Muscle layer of colon (tissue), 2 donors: ENCODE data around the gene FBLN7.

ENCODE experiments used
- H3K27ac ChIP-seq: one replicate; pipeline ENCODE4 v1.7.0; 2013; ENCODE audit warnings: low read depth, mild to moderate bottlenecking, low read length, moderate library complexity
- H3K27me3 ChIP-seq, 2 donors: one replicate each; pipeline ENCODE4 v1.7.0; 2013; ENCODE audit warnings: low read length in 2 of 2, mild to moderate bottlenecking in 2 of 2; ENCODE audit not compliant: insufficient read depth in 2 of 2, control insufficient read depth in 1 of 2
- H3K36me3 ChIP-seq: one replicate; pipeline ENCODE4 v1.7.0; 2013; ENCODE audit warnings: mild to moderate bottlenecking, low read length; ENCODE audit not compliant: insufficient read depth
- H3K4me1 ChIP-seq: one replicate; pipeline ENCODE4 v1.7.0; 2013; ENCODE audit warnings: mild to moderate bottlenecking, low read length; ENCODE audit not compliant: insufficient read depth
- H3K4me3 ChIP-seq, 2 donors: one replicate each; pipeline ENCODE4 v1.7.0; 2013; ENCODE audit warnings: low read length in 2 of 2, low read depth in 1 of 2, mild to moderate bottlenecking in 1 of 2, moderate library complexity in 1 of 2
- H3K9ac ChIP-seq: one replicate; pipeline ENCODE4 v1.7.0; 2013; ENCODE audit warnings: low read length
- H3K9me3 ChIP-seq: one replicate; pipeline ENCODE4 v1.7.0; 2013; ENCODE audit warnings: mild to moderate bottlenecking, low read length
- donor health status: abdominal sarcoma.
- donor health status: Adenocarcinoma of cecum.

The FBLN7 gene

DNA sequence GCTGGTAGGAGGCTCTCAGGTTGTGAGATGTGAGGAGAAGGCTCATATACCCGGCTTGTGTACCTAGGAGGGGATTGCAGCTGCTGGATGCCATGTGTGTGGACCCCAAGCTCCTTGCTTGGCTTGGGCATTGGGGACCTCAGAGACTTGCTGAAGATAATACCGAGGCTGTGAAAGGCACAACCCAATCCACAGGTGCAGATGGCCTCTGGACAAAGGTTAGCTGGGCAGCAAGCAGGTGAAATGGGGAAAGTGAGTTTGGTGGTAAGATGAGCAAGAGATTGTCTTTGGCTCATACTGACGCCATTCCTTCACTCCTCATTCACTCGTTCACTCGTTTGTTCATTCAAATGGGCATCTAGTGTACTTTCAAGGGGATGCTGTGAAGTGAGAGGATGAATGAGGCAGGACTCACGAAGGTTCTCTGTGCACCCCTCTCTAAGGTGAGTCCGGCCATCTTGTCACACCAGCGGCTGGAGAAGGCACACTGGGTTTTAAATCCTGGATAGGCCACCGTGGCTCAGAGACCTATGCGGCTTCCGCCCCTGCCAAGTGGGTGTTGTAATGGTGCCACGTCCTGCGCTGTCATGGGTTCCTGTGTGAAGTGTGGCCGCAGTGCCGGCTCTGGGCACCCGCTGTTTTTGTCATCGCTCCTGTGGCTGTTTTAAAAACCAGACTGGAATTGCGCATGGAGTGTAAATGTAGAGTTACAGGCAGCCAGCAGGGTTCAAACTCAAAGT, 13.7 kb downstream of the FBLN7 start:
- Histone ChIP-seq H3K27ac (no peak overlapping the region), H3K36me3 (no peaks in the 10 kb centered on the region), H3K4me1 (peaks cover 9% of the 10 kb centered on the region), H3K4me3 (no peak overlapping the region), H3K9me3 (no peaks in the 10 kb centered on the region), H3K9ac (no peak overlapping the region), H3K27me3 (no peaks in the 10 kb centered on the region)

DNA sequence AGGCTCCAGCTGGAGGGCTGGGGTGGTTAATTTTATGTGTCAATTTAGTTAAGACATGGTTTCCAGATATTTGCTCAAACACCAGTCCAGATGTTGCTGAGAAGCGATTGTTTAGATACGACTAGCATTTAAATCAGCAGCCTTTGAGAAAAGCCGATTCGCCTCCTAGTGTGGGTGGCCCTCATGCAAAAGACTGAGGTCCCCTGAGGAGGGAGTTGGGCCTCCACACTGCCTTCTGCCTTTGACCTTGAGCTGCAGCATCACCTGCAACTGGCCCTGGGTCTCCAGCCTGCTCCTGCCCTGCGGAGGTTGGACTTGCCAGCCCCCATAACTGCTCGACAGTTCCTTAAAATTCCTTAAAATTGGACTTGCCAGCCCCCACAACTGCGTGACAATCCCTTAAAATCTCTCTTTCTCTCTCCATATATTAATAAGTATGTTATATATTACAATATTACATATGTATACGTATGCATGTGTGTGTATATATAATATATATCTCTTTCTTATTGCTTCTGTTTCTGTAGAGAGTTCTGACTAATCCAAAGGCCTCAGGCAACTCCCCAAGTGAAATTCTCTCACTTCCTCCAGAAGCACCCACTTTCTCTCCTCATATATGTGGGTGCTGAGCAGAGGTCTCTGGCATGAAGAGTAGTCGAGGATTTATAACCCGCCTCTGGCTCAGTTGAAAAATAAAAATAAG, 14.4 kb downstream of the FBLN7 start:
- Histone ChIP-seq H3K27me3 (no peaks in the 10 kb centered on the region), H3K36me3 (no peaks in the 10 kb centered on the region), H3K27ac (no peak overlapping the region), H3K4me3 (no peak overlapping the region), H3K4me1 (peaks cover 9% of the 10 kb centered on the region), H3K9me3 (no peaks in the 10 kb centered on the region), H3K9ac (no peak overlapping the region)

DNA sequence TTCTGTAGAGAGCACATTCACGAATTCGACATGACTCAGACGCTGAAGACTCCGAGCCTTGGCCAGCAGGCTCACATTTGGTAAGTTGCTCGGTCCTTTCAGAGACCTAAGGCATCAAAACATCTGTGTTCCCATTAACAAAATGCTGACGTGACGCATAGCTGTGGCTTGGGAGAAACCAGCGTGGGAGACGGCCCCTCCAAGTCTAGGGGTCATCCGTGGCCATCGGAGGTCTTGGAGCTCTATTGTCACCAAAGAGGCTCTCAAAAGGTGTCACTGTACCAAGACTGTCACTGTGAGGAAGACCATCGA, 14.9 kb downstream of the FBLN7 start:
- Histone ChIP-seq H3K9me3 (no peaks in the 10 kb centered on the region), H3K36me3 (no peaks in the 10 kb centered on the region), H3K27ac (no peak overlapping the region)

DNA sequence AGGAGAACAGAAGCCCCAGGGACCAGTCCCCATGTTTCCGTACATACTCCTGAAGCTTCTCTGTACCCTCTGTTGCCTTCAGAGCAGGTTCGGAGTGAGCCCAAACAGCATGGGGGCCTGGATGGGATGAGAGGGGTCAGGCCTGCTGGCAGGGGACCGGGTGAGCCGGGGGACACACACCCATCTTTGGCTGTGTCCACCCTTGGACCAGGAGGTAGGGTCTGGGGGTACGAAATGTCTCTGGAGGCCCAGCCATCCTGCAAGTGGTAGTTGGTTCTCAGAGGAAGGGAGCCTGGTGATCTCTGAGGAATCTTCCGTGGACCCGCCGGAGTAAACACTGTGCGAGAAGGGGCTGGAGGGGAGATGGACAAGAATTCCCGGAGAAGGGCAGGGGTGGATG, 15.3 kb downstream of the FBLN7 start:
- Histone ChIP-seq H3K27me3 (no peaks in the 10 kb centered on the region), H3K4me1 (peaks cover 9% of the 10 kb centered on the region), H3K4me3 (no peak overlapping the region), H3K27ac (no peak overlapping the region), H3K36me3 (no peaks in the 10 kb centered on the region), H3K9me3 (no peaks in the 10 kb centered on the region), H3K9ac (no peak overlapping the region)

More for the DNA sequence above, 14.9 kb downstream of the FBLN7 start:
- peaks cover 9% of the 10 kb centered on the region for H3K4me1 ChIP-seq
- no peak overlapping the region for H3K9ac ChIP-seq
- no peak overlapping the region for H3K4me3 ChIP-seq
- H3K27me3 ChIP-seq: no peaks in the 10 kb centered on the region

DNA sequence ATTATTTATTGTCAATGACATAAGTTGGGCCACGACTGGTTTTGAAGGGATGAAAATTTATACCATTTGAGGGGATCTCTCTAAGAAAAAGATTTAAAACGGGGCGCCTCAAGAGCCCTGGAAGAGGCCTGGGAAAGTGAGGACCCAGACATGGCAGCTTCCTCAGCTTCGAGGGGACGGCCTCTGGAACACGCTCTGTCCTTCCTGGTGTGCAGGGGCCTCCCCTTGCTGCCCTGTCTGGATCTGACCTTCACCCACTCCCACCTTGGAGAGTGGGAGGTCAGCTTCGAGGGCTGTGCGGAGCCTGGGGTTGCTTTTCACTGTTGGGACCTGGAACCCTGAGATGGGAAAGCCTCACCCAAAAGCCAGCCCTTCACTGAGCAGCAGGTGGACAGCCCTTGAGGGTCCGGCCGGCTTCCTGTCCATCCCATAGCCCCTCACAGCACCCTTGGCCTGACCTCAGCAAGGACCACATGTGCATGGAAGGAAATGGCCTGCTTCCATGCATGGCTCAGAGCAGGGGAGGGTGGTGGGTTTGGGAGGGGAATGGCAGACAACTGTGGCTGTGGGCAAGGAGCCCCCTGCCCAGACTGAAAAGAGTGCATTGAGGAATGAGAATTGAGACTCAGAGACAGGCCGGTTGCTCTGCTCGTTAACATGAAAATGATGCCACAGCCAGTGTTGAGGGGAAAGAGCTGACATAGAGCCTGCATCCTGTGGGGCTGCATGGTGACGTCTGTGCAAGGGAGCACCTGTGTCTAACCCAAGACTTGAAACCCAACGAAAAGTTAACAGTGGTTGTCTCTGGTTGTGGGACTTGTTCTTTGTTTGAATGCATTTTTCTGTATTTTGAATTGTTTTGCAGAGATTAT, 16.3 kb downstream of the FBLN7 start:
- Histone ChIP-seq H3K27ac (no peak overlapping the region), H3K27me3 (no peaks in the 10 kb centered on the region), H3K4me1 (peaks cover 9% of the 10 kb centered on the region), H3K9ac (no peak overlapping the region), H3K36me3 (no peaks in the 10 kb centered on the region), H3K4me3 (no peak overlapping the region), H3K9me3 (no peaks in the 10 kb centered on the region)

DNA sequence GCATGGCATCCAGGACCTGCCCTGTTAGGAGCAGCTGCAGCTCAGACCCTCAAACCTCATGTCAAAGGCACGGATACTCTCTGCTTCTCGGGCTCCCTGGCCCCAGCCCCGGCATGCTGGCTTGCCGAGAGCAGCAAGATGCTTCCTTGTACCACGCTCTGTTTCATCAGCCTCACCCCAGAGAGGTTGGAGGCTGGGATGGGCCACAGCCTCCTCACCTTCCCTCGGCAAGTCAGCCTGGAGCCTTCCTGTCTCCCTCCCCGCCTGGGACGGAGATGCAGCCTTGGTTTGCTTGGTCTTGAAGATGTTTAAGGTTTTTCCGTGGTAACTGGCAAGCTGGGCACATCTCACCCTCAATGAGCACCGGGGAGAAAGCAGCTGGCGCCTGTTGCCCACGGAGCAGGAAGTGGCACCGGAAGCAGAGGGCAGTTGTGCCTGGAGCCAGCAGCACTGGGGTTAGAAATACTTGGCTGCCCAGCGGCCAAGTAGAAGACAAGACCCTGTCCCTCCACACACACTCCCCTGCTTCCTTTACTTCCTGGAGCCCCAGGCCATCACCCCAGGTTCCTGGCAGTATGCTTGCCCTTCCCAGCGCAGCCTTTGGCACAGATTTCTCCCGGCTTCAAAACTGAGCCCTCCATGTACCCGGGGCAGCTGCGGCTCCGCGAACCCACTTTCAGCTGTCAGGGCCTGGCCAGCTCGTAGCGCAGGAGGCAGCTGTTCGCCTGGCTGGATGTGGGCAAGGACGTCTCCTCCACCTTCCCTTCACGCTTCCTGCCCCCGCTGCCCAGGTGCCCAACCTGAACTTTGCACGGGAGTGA, 17.4 kb downstream of the FBLN7 start:
- Histone ChIP-seq H3K27ac (no peak overlapping the region), H3K9ac (no peak overlapping the region), H3K4me1 (peaks cover 5% of the 10 kb centered on the region), H3K27me3 (no peaks in the 10 kb centered on the region), H3K9me3 (no peaks in the 10 kb centered on the region), H3K4me3 (no peak overlapping the region), H3K36me3 (no peaks in the 10 kb centered on the region)

DNA sequence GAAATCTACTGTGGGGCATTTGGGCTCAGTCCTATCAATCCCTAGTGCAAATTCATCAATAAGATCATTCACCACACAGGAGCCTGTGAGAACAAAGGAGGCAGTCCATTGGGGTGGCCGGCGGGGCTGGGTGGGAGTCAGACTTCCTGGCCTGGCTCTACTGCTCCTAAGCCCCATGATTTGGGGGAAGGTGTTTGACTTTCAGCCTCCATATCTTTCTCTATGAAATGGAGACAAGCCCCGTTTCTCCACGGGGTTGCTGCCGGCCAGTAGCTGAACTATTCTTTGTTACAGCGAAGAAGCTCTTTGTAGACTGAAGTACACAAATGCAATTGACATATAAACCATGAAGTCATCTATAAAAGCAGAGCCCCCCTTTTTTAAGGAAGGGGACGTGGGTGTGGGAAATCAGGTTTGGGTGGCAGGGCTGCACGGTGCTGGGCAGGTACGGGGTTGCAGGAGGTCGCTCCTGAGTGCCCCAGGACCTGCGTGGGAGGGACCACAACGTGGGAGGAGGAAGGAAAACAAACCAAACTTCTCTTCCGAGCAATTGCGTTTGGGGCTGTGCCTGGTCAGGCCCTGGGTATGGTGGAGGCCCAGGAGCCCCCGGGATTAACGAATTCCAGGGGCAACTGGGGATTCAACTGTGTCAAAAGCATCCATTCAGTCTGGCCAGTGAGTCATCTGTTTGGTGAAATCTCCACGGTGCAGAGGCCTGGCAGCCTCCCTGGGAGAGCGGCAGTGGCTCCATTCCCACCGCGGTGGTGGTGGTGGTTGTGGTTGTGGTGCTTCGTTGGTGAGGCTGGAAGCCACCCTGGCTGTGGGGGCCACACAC, 18.2 kb downstream of the FBLN7 start:
- no peaks in the 10 kb centered on the region for H3K27me3 ChIP-seq
- H3K4me1 ChIP-seq: no peaks in the 10 kb centered on the region
- no peak overlapping the region for H3K27ac ChIP-seq
- no peak overlapping the region for H3K4me3 ChIP-seq
- H3K36me3 ChIP-seq: no peaks in the 10 kb centered on the region
- no peaks in the 10 kb centered on the region for H3K9me3 ChIP-seq
- no peak overlapping the region for H3K9ac ChIP-seq

DNA sequence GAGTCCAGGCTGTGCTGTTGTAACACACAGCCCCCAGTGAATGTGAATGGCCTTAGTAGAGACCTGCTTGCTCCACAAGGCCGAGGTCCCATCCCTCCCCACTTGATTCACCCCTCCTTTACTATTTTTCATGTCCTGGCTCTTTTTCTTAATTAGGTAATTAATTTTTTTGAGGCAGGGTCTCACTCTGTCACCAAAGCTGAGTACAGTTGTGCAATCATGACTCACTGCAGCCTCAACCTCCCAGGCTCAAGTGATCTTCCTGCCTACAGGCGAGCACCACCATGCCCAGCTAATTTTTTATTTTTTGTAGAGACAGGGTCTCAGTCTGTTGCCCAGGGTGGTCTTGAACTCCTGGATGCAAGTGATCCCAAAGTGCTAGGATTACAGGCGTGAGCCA, 19.3 kb downstream of the FBLN7 start:
- no peaks in the 10 kb centered on the region for H3K9me3 ChIP-seq
- H3K27me3 ChIP-seq: no peaks in the 10 kb centered on the region
- H3K4me3 ChIP-seq: no peak overlapping the region
- H3K36me3 ChIP-seq: no peaks in the 10 kb centered on the region
- H3K27ac ChIP-seq: no peak overlapping the region
- no peak overlapping the region for H3K9ac ChIP-seq
- no peaks in the 10 kb centered on the region for H3K4me1 ChIP-seq

DNA sequence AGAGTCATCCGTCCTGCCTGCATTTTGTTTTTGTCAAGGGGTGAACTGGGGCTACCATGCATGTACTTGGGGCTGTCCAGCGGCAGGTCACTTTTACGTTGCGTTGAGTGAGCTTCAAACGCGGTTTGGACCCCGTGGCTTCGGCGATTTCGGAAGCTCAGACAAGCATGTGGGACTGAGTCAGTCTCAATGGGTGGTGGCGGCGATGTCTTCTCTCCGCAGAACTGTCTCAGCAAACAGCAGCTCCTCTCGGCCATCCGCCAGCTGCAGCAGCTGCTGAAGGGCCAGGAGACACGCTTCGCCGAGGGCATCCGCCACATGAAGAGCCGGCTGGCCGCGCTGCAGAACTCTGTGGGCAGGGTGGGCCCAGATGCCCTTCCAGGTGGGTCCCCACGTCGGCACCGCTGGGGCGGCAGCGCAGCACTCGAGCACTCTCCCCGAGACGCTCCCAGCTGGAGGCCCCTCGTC, 21.3 kb downstream of the FBLN7 start:
- Histone ChIP-seq H3K4me3 (no peak overlapping the region), H3K9me3 (no peaks in the 10 kb centered on the region), H3K36me3 (no peaks in the 10 kb centered on the region), H3K27me3 (no peaks in the 10 kb centered on the region), H3K4me1 (no peaks in the 10 kb centered on the region), H3K27ac (no peak overlapping the region), H3K9ac (no peak overlapping the region)
